Right renal cortex interstitium (tissue), 3 donors: ENCODE measurements around the gene SRXN1. TPM values are rescaled to one million over a fixed set of nuclear protein-coding genes. Genes with fewer than 3 reads are reported as not detected.

ENCODE experiments used
- DNase-seq, 3 donors: peaks; one replicate each; pipeline ENCODE4 v3.0.0-alpha.2; 2013; ENCODE audit warnings: low read depth in 3 of 3, low spot score in 2 of 3
- polyA plus RNA-seq, 3 donors: library from polyadenylated mRNA; unstranded; fragments of 120-200 nt; gene quantifications; one replicate each; pipeline ENCODE4 v1.2.1, GENCODE V29; 2013; ENCODE audit not compliant: insufficient read length in 3 of 3

The SRXN1 gene
- polyA plus RNA-seq, 3 donors = 13.2 to 14.4 (median 14.0) TPM

DNA sequence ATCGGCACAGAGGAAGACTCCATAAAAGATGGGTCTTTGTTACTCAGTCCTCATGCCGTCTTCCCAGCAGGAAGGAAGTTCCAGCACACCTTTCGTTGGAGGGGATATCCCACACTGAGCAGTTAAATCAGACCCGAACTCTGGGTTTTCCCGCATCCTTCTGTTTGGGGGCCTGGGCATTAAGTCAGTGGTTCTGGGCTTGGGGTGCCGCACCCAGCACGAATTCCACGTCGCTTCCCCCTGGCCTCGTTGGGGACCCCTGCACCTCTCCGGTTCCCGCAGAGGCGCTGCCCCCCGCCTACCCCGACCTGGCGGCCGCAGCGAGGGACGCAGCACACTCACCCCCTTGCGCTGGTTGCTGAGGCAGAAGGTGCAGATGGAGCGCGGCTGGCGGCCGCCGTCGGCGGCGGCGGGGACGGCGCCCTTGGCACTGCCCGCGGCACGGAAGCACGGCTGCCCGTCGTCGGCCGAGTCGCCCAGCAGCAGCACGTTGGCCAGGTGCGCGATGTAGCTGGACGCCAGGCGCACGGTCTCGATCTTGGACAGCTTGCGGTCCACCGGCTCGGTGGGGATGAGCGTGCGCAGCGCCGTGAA lies 43.5 kb downstream of the SRXN1 start:
- no peak for DNase-seq

DNA sequence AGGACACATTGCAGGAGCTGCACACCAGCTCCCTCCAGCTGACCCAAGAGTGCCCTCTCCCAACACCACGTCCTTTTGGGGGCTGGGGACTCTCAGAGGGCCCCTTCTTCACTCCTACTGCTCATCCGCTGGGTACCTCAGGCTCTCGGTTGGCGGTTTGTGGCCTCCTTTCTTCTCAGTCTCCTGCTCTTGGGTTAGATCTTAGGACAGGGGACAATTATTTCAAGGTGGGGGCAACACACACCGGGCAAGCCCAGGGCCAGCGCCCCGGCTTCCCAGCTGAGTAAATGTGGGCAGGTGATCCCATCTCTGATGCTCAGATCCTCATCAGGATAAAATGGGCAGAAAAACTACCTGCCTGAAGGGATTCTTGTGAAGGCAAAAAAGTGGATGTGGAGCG lies 44.0 kb downstream of the SRXN1 start:
- no peak for DNase-seq

DNA sequence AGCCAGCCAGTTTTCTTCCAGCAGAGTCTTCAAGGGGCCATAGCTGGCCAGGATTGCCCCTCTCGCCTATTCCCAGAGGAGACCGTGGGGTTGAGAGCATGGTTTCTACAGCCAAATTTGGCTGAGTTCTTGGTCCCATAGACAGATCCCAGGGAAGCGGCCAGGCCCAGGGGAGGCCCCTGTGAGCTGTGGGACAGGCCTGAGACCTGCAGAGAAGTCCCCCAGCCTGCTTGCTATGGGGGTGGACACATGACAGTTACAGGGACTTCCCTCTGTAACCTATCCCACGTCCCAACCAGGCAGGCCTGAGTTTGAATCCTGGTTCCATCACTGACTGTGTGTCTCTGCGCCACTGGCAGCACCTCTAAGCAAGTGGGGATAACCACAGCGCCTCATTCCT lies 45.5 kb downstream of the SRXN1 start:
- no peak for DNase-seq

DNA sequence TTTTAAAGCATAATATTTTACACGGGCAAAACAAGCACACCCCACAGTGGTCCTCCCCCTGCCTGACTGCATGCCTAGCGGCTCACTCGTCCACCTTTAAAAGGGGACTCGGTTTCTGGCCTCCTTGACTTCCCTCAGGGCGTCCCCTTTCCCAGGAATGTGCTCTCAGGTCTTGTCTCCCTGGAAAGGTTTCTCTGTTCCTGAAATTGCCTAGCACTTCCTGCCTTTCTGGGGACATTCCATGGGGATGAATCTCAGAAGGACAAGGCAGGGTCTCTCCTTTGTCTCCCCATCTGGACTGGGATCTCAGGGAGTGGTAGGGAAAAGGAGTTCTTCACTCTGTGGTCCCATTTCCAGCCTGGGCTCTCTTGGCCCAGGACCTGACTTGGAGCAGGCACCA lies 47.8 kb downstream of the SRXN1 start:
- no peak for DNase-seq

DNA sequence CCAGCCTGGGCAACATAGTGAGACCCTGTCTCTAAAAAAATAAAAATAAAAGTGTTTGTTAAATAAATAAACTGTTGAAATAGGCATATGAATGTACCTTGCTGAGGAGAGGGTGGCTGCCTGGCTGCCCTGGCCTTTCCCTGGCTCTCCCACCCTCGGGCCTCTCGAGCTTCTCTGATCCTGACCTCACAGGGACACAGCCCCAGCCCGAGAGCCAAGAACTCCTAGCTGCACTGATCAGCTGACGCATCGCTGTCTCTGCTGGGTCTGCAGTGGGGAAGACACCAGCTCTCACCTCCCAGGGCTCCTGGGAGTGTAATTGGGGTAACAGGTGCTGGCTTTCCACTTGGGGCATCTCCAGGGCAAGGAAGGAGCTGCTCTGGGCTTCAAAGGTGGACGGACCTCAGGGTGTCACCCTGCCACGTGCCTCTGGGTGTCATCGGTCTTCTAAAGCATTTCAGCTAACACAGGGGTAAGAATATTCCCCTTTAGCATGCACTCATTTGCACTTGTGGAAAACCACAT lies 49.8 kb downstream of the SRXN1 start:
- DNase-seq = no peak

DNA sequence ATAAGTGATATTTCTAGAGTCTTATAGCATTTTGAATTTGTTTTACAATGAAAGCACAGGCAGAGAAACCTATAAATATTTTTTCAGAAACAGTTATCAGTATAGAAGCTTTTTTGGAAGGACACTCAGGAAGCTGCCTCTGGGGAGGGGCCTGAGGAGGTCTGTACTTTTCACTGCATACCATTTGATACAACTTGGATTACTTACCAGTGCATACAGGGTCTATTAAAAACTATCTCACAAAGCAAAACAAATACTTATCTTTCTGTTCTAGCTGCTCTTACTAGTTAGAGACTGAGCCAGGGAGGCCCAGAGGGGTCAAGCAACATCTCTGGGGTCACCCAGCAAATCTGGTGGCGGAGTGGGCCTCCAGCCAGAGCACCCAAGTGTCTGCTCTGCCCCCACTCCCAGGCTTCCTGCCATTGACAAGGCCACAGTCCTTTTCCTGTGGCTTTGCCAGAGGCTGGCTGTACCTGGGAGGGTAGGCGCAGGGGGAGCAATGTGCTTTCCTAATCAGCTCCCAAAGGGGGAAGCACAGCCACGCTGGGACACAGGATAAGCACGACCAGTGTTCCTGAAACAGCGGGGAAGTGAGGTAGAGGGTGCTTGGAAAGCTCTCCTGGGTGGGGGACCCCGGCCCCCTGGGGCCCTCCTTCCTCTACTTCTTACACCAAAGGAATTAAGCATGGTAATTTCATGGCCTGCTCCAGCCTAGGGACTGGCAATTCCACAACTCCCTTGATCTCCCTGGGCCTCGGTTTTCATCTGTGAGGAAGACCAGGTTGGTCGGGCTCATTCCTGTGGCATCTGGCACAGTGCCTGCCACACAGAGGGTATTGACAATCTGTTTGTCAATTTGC lies 50.7 kb downstream of the SRXN1 start:
- no peak for DNase-seq

DNA sequence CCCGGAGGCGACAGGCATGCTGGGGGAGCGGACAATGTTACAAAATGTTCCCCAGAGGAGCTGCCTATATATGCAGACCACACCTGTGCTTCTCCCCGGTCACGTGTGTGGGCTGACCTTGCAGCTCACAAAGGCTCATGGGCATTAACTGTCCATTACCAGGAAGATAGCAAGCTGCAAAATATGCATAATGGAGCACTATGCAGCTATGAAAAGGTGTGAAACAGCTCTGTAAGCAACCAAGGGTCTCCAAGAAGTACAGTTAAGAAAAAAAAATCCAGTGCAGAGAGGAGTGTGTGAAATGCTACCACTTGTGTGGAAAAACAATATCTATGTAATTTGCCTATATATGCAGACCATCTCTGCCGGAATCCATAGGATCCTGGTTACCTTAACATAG lies 52.3 kb downstream of the SRXN1 start:
- DNase-seq = no peak

DNA sequence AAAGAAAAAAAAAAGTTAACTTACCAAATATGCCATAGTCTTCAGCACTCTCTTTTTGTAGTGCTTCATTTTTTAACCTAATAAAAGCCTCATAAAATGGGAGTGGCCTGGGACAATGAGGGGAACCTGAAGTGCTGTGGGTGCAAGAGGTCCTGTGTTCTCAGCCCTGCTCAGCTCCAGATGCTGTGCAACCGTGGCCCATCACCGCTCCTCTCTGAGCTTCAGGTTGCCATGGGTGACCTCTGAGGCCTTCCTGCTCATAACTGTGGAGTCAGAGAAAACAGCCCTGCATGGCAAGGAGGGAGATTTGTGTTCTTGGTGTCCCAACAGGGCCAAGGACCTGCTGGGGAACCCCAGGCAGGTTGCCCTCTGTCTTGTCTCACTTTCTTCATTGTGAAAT lies 52.9 kb downstream of the SRXN1 start:
- no peak for DNase-seq

DNA sequence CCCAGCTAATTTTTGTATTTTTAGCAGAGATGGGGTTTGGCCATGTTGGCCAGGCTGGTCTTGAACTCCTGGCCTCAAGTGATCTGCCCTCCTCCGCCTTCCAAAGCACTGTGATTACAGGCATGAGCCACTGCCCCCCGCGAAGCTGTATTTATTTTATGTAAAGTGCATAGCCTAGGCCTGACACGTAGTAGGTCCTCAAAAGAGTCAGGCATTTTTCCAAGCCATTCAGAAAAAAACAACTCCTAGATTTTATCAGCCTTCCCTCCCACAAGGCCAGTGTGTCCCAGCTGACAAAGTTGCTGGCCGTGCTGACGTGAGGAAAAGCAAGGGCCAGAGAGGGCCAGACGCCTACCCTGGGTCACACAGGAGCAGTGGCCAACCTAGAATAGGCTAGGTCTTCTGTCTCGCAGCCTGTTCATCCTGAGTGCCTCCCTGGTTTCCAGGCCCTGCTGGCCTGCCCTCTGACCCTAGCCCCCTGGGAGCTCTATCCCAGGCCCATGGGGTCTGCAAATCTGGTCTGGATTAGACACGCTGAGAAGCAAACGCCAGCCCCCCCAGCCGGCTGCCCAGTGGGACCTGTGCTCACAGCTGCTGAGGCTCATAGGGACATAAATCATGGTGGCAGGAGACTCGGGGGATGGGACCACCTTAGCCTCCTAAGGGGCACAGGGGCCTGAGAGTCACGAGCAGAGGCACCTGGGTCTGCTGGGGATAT lies 54.7 kb downstream of the SRXN1 start:
- DNase-seq = no peak

DNA sequence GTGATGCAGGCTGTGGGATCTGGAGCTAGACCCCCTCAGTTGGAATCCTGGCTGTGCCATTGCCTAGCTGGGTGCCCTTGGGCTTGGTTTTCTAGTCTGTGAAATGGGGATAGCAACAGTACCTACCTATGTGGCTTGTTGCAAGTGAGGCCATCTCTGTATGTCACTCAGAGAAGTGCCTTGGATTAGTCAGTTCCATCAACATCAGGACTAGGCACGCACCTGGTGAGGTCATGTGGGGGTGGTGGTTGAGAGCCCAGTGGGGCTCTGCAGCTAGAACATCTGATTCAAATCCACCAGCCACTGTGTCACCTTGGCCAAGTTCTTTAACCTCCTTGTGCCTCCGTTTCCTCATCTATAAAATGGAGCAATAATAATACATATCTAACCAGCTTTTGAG lies 55.4 kb downstream of the SRXN1 start:
- DNase-seq = no peak

Other genes starting within 250 kb of the SRXN1 start
- gene RBCK1, start 244.9 kb downstream of the SRXN1 start, polyA plus RNA-seq = 10 to 100 TPM; 68.3 to 74.2 (median 70.9) TPM
- 10 to 100 TPM; 32.9 to 35.5 (median 32.9) TPM for gene TBC1D20, start 190.7 kb downstream of the SRXN1 start, polyA plus RNA-seq
- gene CSNK2A1, start 109.4 kb downstream of the SRXN1 start, polyA plus RNA-seq = 100 to 1,000 TPM; 132 to 138 (median 137) TPM
- gene TCF15, start 42.9 kb downstream of the SRXN1 start, polyA plus RNA-seq = 1 to 10 TPM in 2 of 3 donors, under 1 TPM in 1; 0.74 to 1.5 (median 1.3) TPM
- under 1 TPM; 0.04 to 0.10 (median 0.06) TPM for gene SCRT2, start 22.6 kb upstream of the SRXN1 start, polyA plus RNA-seq
- 1 to 10 TPM; 3.6 to 5.8 (median 3.7) TPM for gene SLC52A3, start 115.3 kb upstream of the SRXN1 start, polyA plus RNA-seq
- gene FAM110A, start 180.5 kb upstream of the SRXN1 start, polyA plus RNA-seq = 1 to 10 TPM; 6.2 to 9.5 (median 7.5) TPM